PFSK-1 (cell line): ENCODE results near the gene ADAR.

Experiments used
- FOXP2 ChIP-seq: optimal IDR thresholded peaks from 2 replicates; pipeline ENCODE3; 2011; ENCODE audit warnings: borderline replicate concordance, control low read depth, inconsistent platforms; ENCODE audit not compliant: insufficient read depth; ENCODE audit errors: extremely low read length, extremely low read depth
- POLR2AphosphoS5 ChIP-seq: IDR thresholded peaks from 2 replicates; pipeline ENCODE4 v1.6.1; 2012; ENCODE audit warnings: low read depth, mild to moderate bottlenecking, control low read depth, low read length, moderate library complexity
- REST ChIP-seq, 2 experiments: IDR thresholded peaks; 2 replicates each; pipeline versions ENCODE4 v1.6.1 to v1.8.0; 2011 to 2012; ENCODE audit warnings: low read depth in 2 of 2, low read length in 2 of 2, control low read depth in 1 of 2, inconsistent platforms in 1 of 2, mild to moderate bottlenecking in 1 of 2, moderate library complexity in 1 of 2; ENCODE audit not compliant: insufficient read depth in 1 of 2
- SIN3A ChIP-seq: IDR thresholded peaks from 2 replicates; pipeline ENCODE4 v1.6.1; 2012; ENCODE audit warnings: mild to moderate bottlenecking, low read length, moderate library complexity, borderline replicate concordance; ENCODE audit not compliant: insufficient read depth
- TAF1 ChIP-seq: IDR thresholded peaks from 2 replicates; pipeline ENCODE4 v1.6.1; 2012; ENCODE audit warnings: low read length, control low read depth, borderline replicate concordance; ENCODE audit not compliant: insufficient read depth

Gene ADAR

GRCh38 chr1:154639876-154640275 is 31.9 kb upstream of the ADAR start:
- TF ChIP-seq TAF1 (no peak), FOXP2 (no peak), POLR2AphosphoS5 (no peak), SIN3A (no peak), REST (IDR thresholded peaks at IDR 0.05; ENCODE audit: insufficient read depth in 1 of 2, low read depth in 2 of 2, low read length in 2 of 2) (no peak)

GRCh38 chr1:154635171-154635570 is 27.2 kb upstream of the ADAR start:
- TF ChIP-seq FOXP2 (no peak), POLR2AphosphoS5 (no peak), REST (IDR thresholded peaks at IDR 0.05; ENCODE audit: insufficient read depth in 1 of 2, low read depth in 2 of 2, low read length in 2 of 2) (no peak), SIN3A (no peak)

- TF ChIP-seq FOXP2, result no peak
- TF ChIP-seq TAF1, result no peak
- TF ChIP-seq POLR2AphosphoS5, result no peak
- no peak for TF ChIP-seq SIN3A
- TF ChIP-seq REST (IDR thresholded peaks at IDR 0.05; ENCODE audit: insufficient read depth in 1 of 2, low read depth in 2 of 2, low read length in 2 of 2), result no peak
Observed at GRCh38 chr1:154629675-154630073, 21.7 kb upstream of the ADAR start.

GRCh38 chr1:154629061-154629674 is 21.2 kb upstream of the ADAR start:
- TF ChIP-seq REST (IDR thresholded peaks at IDR 0.05; ENCODE audit: insufficient read depth in 1 of 2, low read depth in 2 of 2, low read length in 2 of 2) (no peak), TAF1 (no peak), FOXP2 (no peak), SIN3A (no peak), POLR2AphosphoS5 (no peak)

- TF ChIP-seq TAF1, result no peak
- no peak for TF ChIP-seq FOXP2
- TF ChIP-seq REST (IDR thresholded peaks at IDR 0.05; ENCODE audit: insufficient read depth in 1 of 2, low read depth in 2 of 2, low read length in 2 of 2), result no peak
- no peak; the same call in 1 of the 2 replicates for TF ChIP-seq POLR2AphosphoS5
- TF ChIP-seq SIN3A, result no peak
Observed at GRCh38 chr1:154628121-154628405, 20.1 kb upstream of the ADAR start.
